HepG2 (cell line): ENCODE measurements around the gene TMED9. TPM values are rescaled to one million over a fixed set of nuclear protein-coding genes. Genes with fewer than 3 reads are reported as not detected.

Source experiments
- BCL3 ChIP-seq: sonication (generic); formaldehyde crosslinking; IDR thresholded peaks from 2 replicates; pipeline ENCODE4 v1.5.1; 2020; ENCODE audit warnings: mild to moderate bottlenecking, missing genetic modification reagents, moderate library complexity
- EEA1 ChIP-seq: sonication (generic); formaldehyde crosslinking; IDR thresholded peaks from 2 replicates; pipeline ENCODE4 v1.5.1; 2020; ENCODE audit warnings: mild to moderate bottlenecking, missing genetic modification reagents, borderline replicate concordance
- FOXO4 ChIP-seq: sonication (generic); formaldehyde crosslinking; conservative IDR thresholded peaks from 2 replicates; pipeline ENCODE4 v1.8.1; 2023; ENCODE audit warnings: missing genetic modification reagents
- HOXA3 ChIP-seq: sonication (generic); formaldehyde crosslinking; IDR thresholded peaks from 2 replicates; pipeline ENCODE4 v1.5.0; 2020; ENCODE audit warnings: missing genetic modification reagents
- MBNL3 ChIP-seq: fragments of 250-450 bp; sonication (Bioruptor Pico); conservative IDR thresholded peaks from 2 replicates; pipeline ENCODE4 v1.8.0; 2022; ENCODE audit warnings: mild to moderate bottlenecking, inconsistent platforms
- NBN ChIP-seq: fragments of 450-650 bp; conservative IDR thresholded peaks from 2 replicates; pipeline ENCODE4 v1.6.1; 2017
- RARA ChIP-seq: IDR thresholded peaks from 2 replicates; pipeline ENCODE4 v1.6.1; 2016; ENCODE audit warnings: missing genetic modification reagents, missing compliant biosample characterization
- RARG ChIP-seq: sonication (generic); formaldehyde crosslinking; IDR thresholded peaks from 2 replicates; pipeline ENCODE4 v1.4.0; 2020; ENCODE audit warnings: low read depth, mild to moderate bottlenecking, missing genetic modification reagents
- RCOR2 ChIP-seq: IDR thresholded peaks from 2 replicates; pipeline ENCODE4 v1.6.1; 2016; ENCODE audit warnings: missing biosample characterization, missing genetic modification reagents
- RFXANK ChIP-seq: IDR thresholded peaks from 2 replicates; pipeline ENCODE4 v1.6.1; 2016
- TFE3 ChIP-seq: IDR thresholded peaks from 2 replicates; pipeline ENCODE4 v1.6.1; 2016
- TOE1 ChIP-seq: sonication (generic); formaldehyde crosslinking; IDR thresholded peaks from 2 replicates; pipeline ENCODE4 v1.4.0; 2020; ENCODE audit warnings: mild to moderate bottlenecking, missing genetic modification reagents
- ZBTB25 ChIP-seq: IDR thresholded peaks from 2 replicates; pipeline ENCODE4 v1.6.1; 2018; ENCODE audit warnings: missing genetic modification reagents
- ZNF138 ChIP-seq: sonication (generic); formaldehyde crosslinking; IDR thresholded peaks from 2 replicates; pipeline ENCODE4 v1.5.0; 2020; ENCODE audit warnings: mild to moderate bottlenecking, low read depth, missing genetic modification reagents
- ZNF207 ChIP-seq: fragments of 450-650 bp; IDR thresholded peaks from 2 replicates; pipeline ENCODE4 v1.6.1; 2016; ENCODE audit warnings: antibody characterized with exemption, borderline replicate concordance
- ZNF253 ChIP-seq: sonication (generic); formaldehyde crosslinking; IDR thresholded peaks from 2 replicates; pipeline ENCODE4 v1.8.0; 2022; ENCODE audit warnings: mild to moderate bottlenecking, missing genetic modification reagents, borderline replicate concordance
- ZNF44 ChIP-seq: sonication (generic); formaldehyde crosslinking; IDR thresholded peaks from 2 replicates; pipeline ENCODE4 v1.5.1; 2020; ENCODE audit warnings: mild to moderate bottlenecking, missing genetic modification reagents
- ZNF460 ChIP-seq: sonication (generic); formaldehyde crosslinking; IDR thresholded peaks from 2 replicates; pipeline ENCODE4 v1.5.1; 2020; ENCODE audit warnings: missing genetic modification reagents, mild to moderate bottlenecking, borderline replicate concordance
- ZNF589 ChIP-seq: sonication (generic); formaldehyde crosslinking; conservative IDR thresholded peaks from 2 replicates; pipeline ENCODE4 v1.8.0; 2022; ENCODE audit warnings: mild to moderate bottlenecking, moderate library complexity, missing genetic modification reagents
- ZNF616 ChIP-seq: sonication (generic); formaldehyde crosslinking; IDR thresholded peaks from 2 replicates; pipeline ENCODE4 v1.5.0; 2020; ENCODE audit warnings: low read depth, mild to moderate bottlenecking, missing genetic modification reagents
- ZNF747 ChIP-seq: sonication (generic); formaldehyde crosslinking; IDR thresholded peaks from 2 replicates; pipeline ENCODE4 v1.8.1; 2023; ENCODE audit warnings: missing genetic modification reagents, mild to moderate bottlenecking, borderline replicate concordance
- ZNF773 ChIP-seq: sonication (generic); formaldehyde crosslinking; IDR thresholded peaks from 2 replicates; pipeline ENCODE4 v1.4.0; 2020; ENCODE audit warnings: missing genetic modification reagents, borderline replicate concordance
- ZNF850 ChIP-seq: sonication (generic); formaldehyde crosslinking; conservative IDR thresholded peaks from 2 replicates; pipeline ENCODE4 v1.9.0; 2021; ENCODE audit warnings: mild to moderate bottlenecking, missing genetic modification reagents
- ZNF891 ChIP-seq: sonication (generic); formaldehyde crosslinking; IDR thresholded peaks from 2 replicates; pipeline ENCODE4 v1.5.0; 2020; ENCODE audit warnings: mild to moderate bottlenecking, missing genetic modification reagents
- polyA plus RNA-seq, 8 experiments: library from polyadenylated mRNA; depleted of rRNA in 3 of 8; stranded (reverse) in 7 of 8; unstranded in 1 of 8; fragments of >200 nt; fragmentation: Illumina TruSeq in 4 of 8; extraction: Trizol in 4 of 8; gene quantifications; 2 replicates each; pipeline versions ENCODE4 v1.2.1 to v1.2.3, GENCODE V29; 2011 to 2016; ENCODE audit warnings: low read depth in 4 of 8, missing spikeins in 1 of 8, mixed read lengths in 1 of 8; ENCODE audit not compliant: insufficient read depth in 1 of 8
- total RNA-seq, 5 experiments: library from RNA; depleted of rRNA; stranded (reverse); fragments of >200 nt; fragmentation: Illumina TruSeq; extraction: Trizol; gene quantifications; 2 replicates each; pipeline ENCODE4 v1.2.3, GENCODE V29; 2016; ENCODE audit warnings: low read depth in 1 of 5

The TMED9 gene
- total and polyA plus RNA-seq, 2 of the 13 experiments (the other 11 are each of a cell fraction or from before 2014, with no cell fraction given) = 161 to 350 TPM

GRCh38 chr5:177599731-177600507 lies 7.9 kb downstream of the TMED9 start, which contains the start of gene B4GALT7 (continued):
- TF ChIP-seq TFE3 (CRISPR knock-in tag) = 0 out of 2 replicates have a peak, but pooled peaks have one; percentile 25
- no peak; the same call in 1 of the 2 replicates for TF ChIP-seq ZNF891 (CRISPR knock-in tag)
- TF ChIP-seq ZNF850 (CRISPR knock-in tag) = no peak
- TF ChIP-seq ZNF253 (CRISPR knock-in tag) = no peak
- TF ChIP-seq ZNF44 (CRISPR knock-in tag) = no peak
- TF ChIP-seq ZNF773 = peak; percentile 54; the same call in 1 of the 2 replicates
- TF ChIP-seq BCL3 = peak; percentile 20; the same call in 1 of the 2 replicates
- no peak for TF ChIP-seq MBNL3
- peak; percentile 86; the same call in 1 of the 2 replicates for TF ChIP-seq ZBTB25 (CRISPR knock-in tag)
- no peak for TF ChIP-seq NBN
- no peak for TF ChIP-seq RARA
- TF ChIP-seq RCOR2 (CRISPR knock-in tag) = no peak
- no peak for TF ChIP-seq FOXO4
- no peak for TF ChIP-seq ZNF460
- peak; percentile 88 for TF ChIP-seq HOXA3 (CRISPR knock-in tag)
- TF ChIP-seq ZNF616 = 0 out of 2 replicates have a peak, but pooled peaks have one; percentile 43
- TF ChIP-seq ZNF207 = no peak
- TF ChIP-seq TOE1 (CRISPR knock-in tag) = 0 out of 2 replicates have a peak, but pooled peaks have one; percentile 37
- TF ChIP-seq ZNF589 = no peak
- no peak for TF ChIP-seq RARG
- TF ChIP-seq EEA1 (CRISPR knock-in tag) = no peak
- 0 out of 2 replicates have a peak, but pooled peaks have one; percentile 67 for TF ChIP-seq ZNF747 (CRISPR knock-in tag)
- no peak for TF ChIP-seq RFXANK (CRISPR knock-in tag)
- 0 out of 2 replicates have a peak, but pooled peaks have one; percentile 41 for TF ChIP-seq ZNF138 (CRISPR knock-in tag)
